ENCODE data around the gene ABCC1. TPM values are rescaled to one million over a fixed set of nuclear protein-coding genes. Genes with fewer than 3 reads are reported as not detected.

The ABCC1 gene
- total RNA-seq, 1 experiment from 2014 or later: 16.1 TPM

DNA sequence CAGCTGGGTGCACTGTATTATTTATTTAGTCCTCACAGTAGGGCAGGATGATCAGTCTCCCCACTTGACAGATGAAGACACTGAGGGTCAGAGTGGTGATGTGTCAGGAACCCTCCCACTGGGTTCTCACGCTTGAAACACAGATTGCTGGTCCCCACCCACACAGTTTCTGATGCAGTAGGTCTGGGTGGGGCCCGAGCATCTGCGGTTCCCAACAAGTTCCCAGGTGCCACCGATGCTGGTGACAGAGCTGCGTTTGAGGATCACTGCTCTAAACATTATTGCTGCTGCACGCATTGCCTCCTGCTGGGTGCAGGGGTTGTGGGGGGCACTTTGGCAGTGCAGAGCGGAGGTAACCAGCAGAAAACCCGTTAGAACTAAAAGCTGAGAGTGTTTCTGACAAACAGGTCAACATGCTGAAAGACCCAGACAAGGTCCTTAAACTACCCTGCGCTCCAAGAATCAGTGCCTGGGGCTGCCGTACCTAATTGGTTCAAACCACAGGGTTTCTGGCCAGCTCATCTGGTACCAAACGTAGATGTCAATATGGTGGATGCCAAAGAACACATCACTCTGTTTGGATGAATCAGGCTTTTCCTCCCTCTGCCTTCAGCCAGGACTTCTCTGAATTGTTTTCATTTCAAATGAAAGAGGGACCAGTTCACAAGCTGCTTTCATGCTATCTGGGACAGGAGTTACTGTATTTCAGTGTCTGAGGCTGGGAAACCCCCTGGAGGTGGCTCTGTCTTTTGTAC, 76.0 kb downstream of the ABCC1 start:
- CTCF ChIA-PET: no interaction called here
- DNase-seq: peak; percentile 70
- Histone ChIP-seq H3K4me3 (ENCODE audit: low read length) (no peak overlapping the region), H4K20me1 (ENCODE audit: low read length) (no peaks in the 10 kb centered on the region), H2AFZ (ENCODE audit: low read length) (no peak overlapping the region), H3K27ac (ENCODE audit: low read length) (peak overlapping the region; percentile 37), H3K79me2 (ENCODE audit: low read length) (peaks cover 30% of the 10 kb centered on the region), H3K4me2 (ENCODE audit: low read length) (peak overlapping the region; percentile 36; the same call in 1 of the 2 replicates), H3F3A (ENCODE audit: low read length, unreplicated experiment) (no peaks in the 10 kb centered on the region), H3K9me2 (replicated peaks; ENCODE audit: low read length) (no peaks in the 10 kb centered on the region), H3K36me3 (ENCODE audit: low read depth, low read length) (peaks cover 6% of the 10 kb centered on the region), H3K9ac (ENCODE audit: low read length) (no peak overlapping the region), H3K9me3 (ENCODE audit: low read length) (no peaks in the 10 kb centered on the region), H3K27me3 (ENCODE audit: low read length) (no peaks in the 10 kb centered on the region), H3K4me1 (ENCODE audit: insufficient read depth, low read length) (peaks cover 61% of the 10 kb centered on the region)
- TF ChIP-seq EZH2 (IDR thresholded peaks at IDR 0.05; ENCODE audit: low read length, unreplicated experiment): no peak
- peak; percentile 40 for ATAC-seq
- BruUV-seq (replicated peaks): no TSS peak
- intact Hi-C loops (cut with micrococcal nuclease): no loop called here
- POLR2A ChIA-PET (ENCODE audit: unreplicated experiment): interaction anchor here (0.6 kb wide), 1 partner anchor 225 kb away, joined by 3 read pairs; no protein-coding TSS in a partner anchor

DNA sequence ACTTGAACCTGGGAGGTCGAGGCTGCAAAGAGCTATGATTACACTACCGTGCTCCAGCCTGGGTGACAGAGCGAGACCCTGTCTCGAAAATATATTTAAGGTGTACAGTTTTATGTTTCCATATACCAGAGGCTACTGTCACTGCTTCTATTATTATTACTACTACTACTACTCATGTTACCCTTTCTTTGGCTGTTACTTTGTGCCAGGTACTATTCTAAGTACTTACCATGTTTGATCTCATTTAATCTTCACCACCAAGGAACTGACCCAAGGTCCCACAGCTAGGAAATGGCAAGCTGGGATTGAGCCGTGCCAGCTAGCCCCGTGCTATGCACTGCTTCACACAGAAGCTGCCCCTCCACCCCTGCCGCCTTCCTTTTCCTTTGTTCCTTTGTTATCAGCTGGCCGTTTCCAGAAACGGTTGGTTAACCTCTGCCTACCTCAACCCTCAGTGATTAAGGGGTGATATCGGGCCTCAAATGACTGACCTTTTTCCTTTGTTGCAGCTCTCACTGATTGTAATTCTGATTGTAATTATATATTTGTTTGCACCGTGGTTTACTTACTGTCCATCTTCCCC, 78.4 kb downstream of the ABCC1 start:
- no peak overlapping the region for H3K9ac ChIP-seq (ENCODE audit: low read length)
- no TSS peak for BruUV-seq (replicated peaks)
- H3K9me3 ChIP-seq (ENCODE audit: low read length): no peaks in the 10 kb centered on the region
- H2AFZ ChIP-seq (ENCODE audit: low read length): peak overlapping the region; percentile 37; the same call in 1 of the 2 replicates
- H3K4me3 ChIP-seq (ENCODE audit: low read length): peak overlapping the region; percentile 33; the same call in 1 of the 2 replicates
- TF ChIP-seq, protein P1, sequence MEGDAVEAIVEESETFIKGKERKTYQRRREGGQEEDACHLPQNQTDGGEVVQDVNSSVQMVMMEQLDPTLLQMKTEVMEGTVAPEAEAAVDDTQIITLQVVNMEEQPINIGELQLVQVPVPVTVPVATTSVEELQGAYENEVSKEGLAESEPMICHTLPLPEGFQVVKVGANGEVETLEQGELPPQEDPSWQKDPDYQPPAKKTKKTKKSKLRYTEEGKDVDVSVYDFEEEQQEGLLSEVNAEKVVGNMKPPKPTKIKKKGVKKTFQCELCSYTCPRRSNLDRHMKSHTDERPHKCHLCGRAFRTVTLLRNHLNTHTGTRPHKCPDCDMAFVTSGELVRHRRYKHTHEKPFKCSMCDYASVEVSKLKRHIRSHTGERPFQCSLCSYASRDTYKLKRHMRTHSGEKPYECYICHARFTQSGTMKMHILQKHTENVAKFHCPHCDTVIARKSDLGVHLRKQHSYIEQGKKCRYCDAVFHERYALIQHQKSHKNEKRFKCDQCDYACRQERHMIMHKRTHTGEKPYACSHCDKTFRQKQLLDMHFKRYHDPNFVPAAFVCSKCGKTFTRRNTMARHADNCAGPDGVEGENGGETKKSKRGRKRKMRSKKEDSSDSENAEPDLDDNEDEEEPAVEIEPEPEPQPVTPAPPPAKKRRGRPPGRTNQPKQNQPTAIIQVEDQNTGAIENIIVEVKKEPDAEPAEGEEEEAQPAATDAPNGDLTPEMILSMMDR (conservative IDR thresholded peaks at IDR 0.05; ENCODE audit: low read depth, low read length): no peak
- TF ChIP-seq EZH2phosphoT487 (IDR thresholded peaks at IDR 0.05; ENCODE audit: borderline replicate concordance, low read length): no peak
- TF ChIP-seq EZH2 (IDR thresholded peaks at IDR 0.05; ENCODE audit: low read length, unreplicated experiment): no peak
- POLR2A ChIA-PET (ENCODE audit: unreplicated experiment): interaction anchor here (0.6 kb wide), 1 partner anchor 61 kb away, joined by 3 read pairs; no protein-coding TSS in a partner anchor
- ATAC-seq: no peak
- peak overlapping the region; percentile 76 for H3K4me2 ChIP-seq (ENCODE audit: low read length)
- no peaks in the 10 kb centered on the region for H3K36me3 ChIP-seq (ENCODE audit: low read depth, low read length)
- H3K27me3 ChIP-seq (ENCODE audit: low read length): no peaks in the 10 kb centered on the region
- H4K20me1 ChIP-seq (ENCODE audit: low read length): no peaks in the 10 kb centered on the region
- H3K79me2 ChIP-seq (ENCODE audit: low read length): peaks cover 21% of the 10 kb centered on the region; the same call in 1 of the 2 replicates
- DNase-seq: no peak
- no peaks in the 10 kb centered on the region for H3K9me2 ChIP-seq (replicated peaks; ENCODE audit: low read length)
- no peaks in the 10 kb centered on the region for H3F3A ChIP-seq (ENCODE audit: low read length, unreplicated experiment)
- intact Hi-C loops (cut with micrococcal nuclease): no loop called here
- CTCF ChIA-PET: no interaction called here
- peak overlapping the region; percentile 43 for H3K27ac ChIP-seq (ENCODE audit: low read length)
- H3K4me1 ChIP-seq (ENCODE audit: insufficient read depth, low read length): peaks cover 39% of the 10 kb centered on the region

DNA sequence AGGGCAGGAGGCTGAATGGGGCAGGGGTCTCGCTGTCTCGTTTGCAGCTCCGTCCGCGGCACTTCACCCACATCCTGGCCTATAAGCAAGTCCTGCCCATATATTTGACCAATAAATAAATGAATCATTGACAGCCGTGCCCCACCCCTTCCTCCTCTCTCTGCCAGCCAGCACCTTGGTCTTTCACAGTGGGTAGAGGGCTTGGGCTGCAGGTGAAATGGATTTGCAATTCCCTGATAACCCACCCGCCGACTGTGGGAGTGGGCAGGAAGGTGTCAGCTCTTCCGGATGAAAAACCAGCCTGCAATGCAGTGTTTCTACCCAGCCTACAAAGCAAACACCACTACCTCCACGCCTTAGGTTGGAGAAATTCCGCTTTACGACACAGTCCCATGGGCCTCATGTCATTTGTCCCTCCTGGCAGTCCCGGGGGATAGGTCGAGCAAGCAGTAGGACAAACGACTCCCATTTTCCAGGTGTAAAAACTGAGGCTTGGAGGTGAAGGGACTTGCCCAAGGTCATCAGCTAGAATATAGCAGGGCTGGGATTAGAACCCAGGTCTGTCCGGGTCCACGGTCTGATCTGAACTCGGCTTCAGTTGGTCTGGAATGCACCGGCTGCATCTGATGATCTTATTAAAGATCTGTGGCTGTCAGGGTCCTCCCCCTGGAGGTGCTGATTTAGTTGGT, 79.0 kb downstream of the ABCC1 start:
- TF ChIP-seq EZH2phosphoT487 (IDR thresholded peaks at IDR 0.05; ENCODE audit: borderline replicate concordance, low read length) (no peak), EZH2 (IDR thresholded peaks at IDR 0.05; ENCODE audit: low read length, unreplicated experiment) (no peak)
- TF ChIP-seq, protein P1 (conservative IDR thresholded peaks at IDR 0.05; ENCODE audit: low read depth, low read length): no peak
- H3K4me2 ChIP-seq (ENCODE audit: low read length): peak overlapping the region; percentile 76
- no peaks in the 10 kb centered on the region for H3K36me3 ChIP-seq (ENCODE audit: low read depth, low read length)
- H3K27me3 ChIP-seq (ENCODE audit: low read length): no peaks in the 10 kb centered on the region
- H3K9me3 ChIP-seq (ENCODE audit: low read length): no peaks in the 10 kb centered on the region
- DNase-seq: peak; percentile 46
- peak; percentile 65 for ATAC-seq
- BruUV-seq (replicated peaks): no TSS peak
- H2AFZ ChIP-seq (ENCODE audit: low read length): peak overlapping the region; percentile 37; the same call in 1 of the 2 replicates
- POLR2A ChIA-PET (ENCODE audit: unreplicated experiment): interaction anchor here (0.6 kb wide), 1 partner anchor 62 kb away, joined by 3 read pairs; no protein-coding TSS in a partner anchor
- no peaks in the 10 kb centered on the region for H4K20me1 ChIP-seq (ENCODE audit: low read length)
- CTCF ChIA-PET: no interaction called here
- peaks cover 14% of the 10 kb centered on the region; the same call in 1 of the 2 replicates for H3K79me2 ChIP-seq (ENCODE audit: low read length)
- H3F3A ChIP-seq (ENCODE audit: low read length, unreplicated experiment): no peaks in the 10 kb centered on the region
- H3K9ac ChIP-seq (ENCODE audit: low read length): no peak overlapping the region
- H3K27ac ChIP-seq (ENCODE audit: low read length): peak overlapping the region; percentile 43
- peak overlapping the region; percentile 33; the same call in 1 of the 2 replicates for H3K4me3 ChIP-seq (ENCODE audit: low read length)
- no peaks in the 10 kb centered on the region for H3K9me2 ChIP-seq (replicated peaks; ENCODE audit: low read length)
- H3K4me1 ChIP-seq (ENCODE audit: insufficient read depth, low read length): peaks cover 39% of the 10 kb centered on the region
- intact Hi-C loops (cut with micrococcal nuclease): no loop called here

Measured in PC-3 (cell line).